Measurements from ENCODE around the gene ARID1B. TPM values are rescaled to one million over a fixed set of nuclear protein-coding genes. Genes with fewer than 3 reads are reported as not detected.

The ARID1B gene
- polyA plus RNA-seq, 4 donors = 7.3 to 43.5 (median 17.0) TPM

DNA sequence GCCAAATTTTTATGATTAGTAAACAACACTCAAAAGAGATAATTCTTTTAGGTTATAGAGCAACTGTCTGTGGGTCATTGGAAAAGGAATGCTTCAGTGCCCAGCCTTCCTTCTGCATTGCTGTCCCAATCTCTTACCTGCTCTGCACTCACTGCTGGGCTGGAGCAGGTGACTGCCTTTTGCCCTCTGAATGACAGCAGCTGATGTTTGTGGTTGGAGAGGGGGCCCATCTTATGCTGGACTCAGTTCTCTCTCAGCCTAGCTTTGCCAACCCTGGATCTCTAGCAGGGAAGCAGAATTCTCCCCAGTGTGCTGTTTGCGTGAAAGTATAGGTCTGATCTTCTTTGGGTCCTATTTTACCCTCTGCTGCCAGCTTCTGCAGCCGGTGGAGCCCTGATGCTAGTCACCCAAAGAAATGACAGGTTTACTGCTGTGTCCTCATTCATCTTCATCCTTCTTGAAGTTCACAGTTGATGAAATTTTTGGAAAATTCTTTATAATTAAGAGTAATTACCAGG is 193.5 kb downstream of the ARID1B start:
- peaks cover 2 to 8% (median 4%) of the 10 kb centered on the region in 3 donors for H3K4me1 ChIP-seq (ENCODE audit: control insufficient read depth in 3 of 3, insufficient read depth in 2 of 3, low read depth in 1 of 3, low read length in 2 of 3)
- peak in 1 of 2 donors; percentile 30 for DNase-seq
- H3K27me3 ChIP-seq (ENCODE audit: control insufficient read depth in 3 of 3, insufficient read depth in 3 of 3, low read length in 3 of 3) = no peaks in the 10 kb centered on the region
- peaks cover 0 to 3% (median 0%) of the 10 kb centered on the region in 3 donors for H3K36me3 ChIP-seq (ENCODE audit: control insufficient read depth in 3 of 3, insufficient read depth in 2 of 3, low read depth in 1 of 3, low read length in 3 of 3)
- WGBS, 3 donors = 87 to 94% (median 91%) methylated on average over 2 of the region's 2 CpGs
- no peaks in the 10 kb centered on the region for H3K9me3 ChIP-seq (ENCODE audit: control insufficient read depth in 2 of 2, insufficient read depth in 1 of 2, low read depth in 1 of 2, low read length in 1 of 2)
- no peak for FAIRE-seq
- H3K4me3 ChIP-seq (ENCODE audit: low read depth in 1 of 3, low read length in 3 of 3) = no peak overlapping the region
- H3K27ac ChIP-seq (ENCODE audit: low read depth in 1 of 3, low read length in 2 of 3) = no peak overlapping the region

DNA sequence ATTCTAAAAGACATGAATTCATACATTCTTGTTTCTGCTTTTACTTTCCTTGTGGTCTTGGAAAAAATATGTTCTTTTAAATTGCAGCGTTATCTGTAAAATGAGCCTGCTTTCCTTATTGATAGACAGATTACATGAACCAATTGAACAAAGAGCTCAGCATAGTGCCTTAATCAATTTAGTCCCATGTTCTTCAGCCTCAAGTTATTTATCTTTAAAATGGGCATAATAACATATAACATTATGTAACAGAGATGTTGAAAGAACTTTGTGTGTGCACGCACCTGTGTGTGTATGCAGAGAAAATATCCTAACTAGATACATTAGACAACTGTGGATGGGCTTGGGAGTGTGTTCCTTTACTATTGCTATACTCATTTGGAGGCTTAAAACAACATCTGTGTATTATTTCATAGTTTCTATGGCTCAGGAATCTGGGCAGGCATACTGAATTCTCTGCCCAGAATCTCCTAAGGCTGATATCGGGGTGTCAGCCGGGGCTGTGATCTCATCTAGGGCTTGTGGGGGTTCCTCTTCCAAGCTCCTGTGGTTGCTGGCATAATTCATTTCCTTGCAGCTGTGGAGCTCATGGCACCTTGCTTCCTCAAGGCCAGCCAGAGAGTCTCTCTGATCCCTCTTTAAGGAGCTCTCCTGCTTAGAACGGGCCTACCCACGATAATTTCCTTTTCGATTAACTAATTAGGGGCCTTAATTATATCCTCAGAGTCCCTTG is 194.1 kb downstream of the ARID1B start:
- DNase-seq = no peak
- Histone ChIP-seq H3K4me3 (ENCODE audit: low read depth in 1 of 3, low read length in 3 of 3) (no peak overlapping the region), H3K36me3 (ENCODE audit: control insufficient read depth in 3 of 3, insufficient read depth in 2 of 3, low read depth in 1 of 3, low read length in 3 of 3) (peaks cover 0 to 3% (median 0%) of the 10 kb centered on the region in 3 donors), H3K27ac (ENCODE audit: low read depth in 1 of 3, low read length in 2 of 3) (no peak overlapping the region), H3K9me3 (ENCODE audit: control insufficient read depth in 2 of 2, insufficient read depth in 1 of 2, low read depth in 1 of 2, low read length in 1 of 2) (no peaks in the 10 kb centered on the region), H3K4me1 (ENCODE audit: control insufficient read depth in 3 of 3, insufficient read depth in 2 of 3, low read depth in 1 of 3, low read length in 2 of 3) (peaks cover 2 to 9% (median 4%) of the 10 kb centered on the region in 3 donors), H3K27me3 (ENCODE audit: control insufficient read depth in 3 of 3, insufficient read depth in 3 of 3, low read length in 3 of 3) (no peaks in the 10 kb centered on the region)
- WGBS, 3 donors = 74 to 85% (median 81%) methylated on average over 7 of the region's 7 CpGs
- FAIRE-seq = no peak

DNA sequence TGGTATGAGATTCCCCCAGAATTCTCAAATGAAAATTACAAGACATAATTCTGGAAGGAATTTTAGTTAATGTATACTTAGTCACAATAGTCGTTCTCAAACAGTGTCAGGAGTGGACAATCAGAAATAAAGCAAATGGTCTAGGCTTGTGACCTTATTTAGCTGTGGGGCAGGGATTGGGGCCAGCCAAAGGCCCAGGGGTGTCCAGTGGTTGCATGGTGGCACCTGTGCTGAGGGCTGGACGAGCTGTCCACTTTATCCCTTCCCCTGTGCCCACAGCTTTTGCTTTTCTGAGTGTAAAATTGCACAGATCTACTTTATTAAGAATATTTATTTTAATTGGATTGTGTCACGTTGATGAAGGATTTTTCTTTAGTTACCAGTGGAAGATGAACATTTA is 195.0 kb downstream of the ARID1B start:
- peaks cover 0 to 3% (median 0%) of the 10 kb centered on the region in 3 donors for H3K36me3 ChIP-seq (ENCODE audit: control insufficient read depth in 3 of 3, insufficient read depth in 2 of 3, low read depth in 1 of 3, low read length in 3 of 3)
- peaks cover 2 to 9% (median 4%) of the 10 kb centered on the region in 3 donors for H3K4me1 ChIP-seq (ENCODE audit: control insufficient read depth in 3 of 3, insufficient read depth in 2 of 3, low read depth in 1 of 3, low read length in 2 of 3)
- H3K27ac ChIP-seq (ENCODE audit: low read depth in 1 of 3, low read length in 2 of 3) = no peak overlapping the region
- 70 to 86% (median 73%) methylated on average over 3 of the region's 3 CpGs for WGBS, 3 donors
- DNase-seq = no peak
- no peak for FAIRE-seq
- no peak overlapping the region for H3K4me3 ChIP-seq (ENCODE audit: low read depth in 1 of 3, low read length in 3 of 3)
- no peaks in the 10 kb centered on the region for H3K27me3 ChIP-seq (ENCODE audit: control insufficient read depth in 3 of 3, insufficient read depth in 3 of 3, low read length in 3 of 3)
- H3K9me3 ChIP-seq (ENCODE audit: control insufficient read depth in 2 of 2, insufficient read depth in 1 of 2, low read depth in 1 of 2, low read length in 1 of 2) = no peaks in the 10 kb centered on the region

DNA sequence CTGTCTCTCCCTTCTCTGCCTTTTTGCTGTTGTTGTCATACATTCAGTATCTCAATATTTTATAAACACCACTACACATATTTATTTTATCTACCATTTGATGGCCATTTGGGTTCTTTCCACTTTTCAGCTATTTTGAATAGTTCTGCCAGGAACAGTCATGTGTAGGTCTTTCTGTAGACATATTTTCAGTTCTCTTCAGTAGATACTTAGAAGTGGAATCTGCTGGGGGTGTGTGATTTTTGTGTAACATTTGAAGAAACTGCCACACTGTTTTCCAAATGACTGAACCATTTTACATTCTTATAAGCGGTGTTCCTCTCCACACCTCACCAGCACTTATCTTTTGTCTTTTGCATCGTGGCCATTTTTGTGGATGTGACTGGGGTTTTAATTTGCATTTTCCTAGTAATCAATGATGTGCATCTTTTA is 197.7 kb downstream of the ARID1B start:
- H3K27me3 ChIP-seq (ENCODE audit: control insufficient read depth in 3 of 3, insufficient read depth in 3 of 3, low read length in 3 of 3) = no peaks in the 10 kb centered on the region
- no peak for FAIRE-seq
- peaks cover 0 to 13% (median 4%) of the 10 kb centered on the region in 3 donors for H3K4me1 ChIP-seq (ENCODE audit: control insufficient read depth in 3 of 3, insufficient read depth in 2 of 3, low read depth in 1 of 3, low read length in 2 of 3)
- WGBS, 3 donors = 84 to 92% (median 87%) methylated on average over 2 of the region's 2 CpGs
- DNase-seq = no peak
- peaks cover 0 to 3% (median 0%) of the 10 kb centered on the region in 3 donors for H3K36me3 ChIP-seq (ENCODE audit: control insufficient read depth in 3 of 3, insufficient read depth in 2 of 3, low read depth in 1 of 3, low read length in 3 of 3)
- no peak overlapping the region for H3K27ac ChIP-seq (ENCODE audit: low read depth in 1 of 3, low read length in 2 of 3)
- H3K4me3 ChIP-seq (ENCODE audit: low read depth in 1 of 3, low read length in 3 of 3) = no peak overlapping the region
- H3K9me3 ChIP-seq (ENCODE audit: control insufficient read depth in 2 of 2, insufficient read depth in 1 of 2, low read depth in 1 of 2, low read length in 1 of 2) = no peaks in the 10 kb centered on the region

DNA sequence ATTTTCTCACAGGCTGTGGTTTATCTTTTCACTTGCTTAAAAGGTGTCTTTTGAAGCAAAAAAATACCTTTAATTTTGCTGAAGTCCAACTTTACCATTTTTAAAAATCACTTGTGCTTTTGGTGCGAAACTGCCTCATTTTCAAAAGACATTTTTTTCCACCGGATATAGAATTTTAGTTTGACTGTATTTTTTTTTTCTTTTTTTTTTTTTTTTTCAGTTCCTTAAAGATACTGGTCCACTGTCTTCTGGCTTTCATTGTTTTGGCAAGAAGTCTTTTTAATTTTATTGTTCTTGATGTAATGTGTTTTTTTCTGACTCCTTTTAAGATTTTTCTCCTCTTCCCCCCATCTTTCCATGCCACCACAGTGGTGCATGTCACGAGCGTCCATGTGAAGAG is 198.2 kb downstream of the ARID1B start:
- Histone ChIP-seq H3K27ac (ENCODE audit: low read depth in 1 of 3, low read length in 2 of 3) (no peak overlapping the region), H3K36me3 (ENCODE audit: control insufficient read depth in 3 of 3, insufficient read depth in 2 of 3, low read depth in 1 of 3, low read length in 3 of 3) (peaks cover 0 to 3% (median 0%) of the 10 kb centered on the region in 3 donors), H3K4me3 (ENCODE audit: low read depth in 1 of 3, low read length in 3 of 3) (no peak overlapping the region), H3K4me1 (ENCODE audit: control insufficient read depth in 3 of 3, insufficient read depth in 2 of 3, low read depth in 1 of 3, low read length in 2 of 3) (peaks cover 0 to 13% (median 4%) of the 10 kb centered on the region in 3 donors), H3K27me3 (ENCODE audit: control insufficient read depth in 3 of 3, insufficient read depth in 3 of 3, low read length in 3 of 3) (no peaks in the 10 kb centered on the region), H3K9me3 (ENCODE audit: control insufficient read depth in 2 of 2, insufficient read depth in 1 of 2, low read depth in 1 of 2, low read length in 1 of 2) (no peaks in the 10 kb centered on the region)
- WGBS, 3 donors = 89 to 95% (median 92%) methylated on average over 4 of the region's 4 CpGs
- no peak for FAIRE-seq
- no peak for DNase-seq

DNA sequence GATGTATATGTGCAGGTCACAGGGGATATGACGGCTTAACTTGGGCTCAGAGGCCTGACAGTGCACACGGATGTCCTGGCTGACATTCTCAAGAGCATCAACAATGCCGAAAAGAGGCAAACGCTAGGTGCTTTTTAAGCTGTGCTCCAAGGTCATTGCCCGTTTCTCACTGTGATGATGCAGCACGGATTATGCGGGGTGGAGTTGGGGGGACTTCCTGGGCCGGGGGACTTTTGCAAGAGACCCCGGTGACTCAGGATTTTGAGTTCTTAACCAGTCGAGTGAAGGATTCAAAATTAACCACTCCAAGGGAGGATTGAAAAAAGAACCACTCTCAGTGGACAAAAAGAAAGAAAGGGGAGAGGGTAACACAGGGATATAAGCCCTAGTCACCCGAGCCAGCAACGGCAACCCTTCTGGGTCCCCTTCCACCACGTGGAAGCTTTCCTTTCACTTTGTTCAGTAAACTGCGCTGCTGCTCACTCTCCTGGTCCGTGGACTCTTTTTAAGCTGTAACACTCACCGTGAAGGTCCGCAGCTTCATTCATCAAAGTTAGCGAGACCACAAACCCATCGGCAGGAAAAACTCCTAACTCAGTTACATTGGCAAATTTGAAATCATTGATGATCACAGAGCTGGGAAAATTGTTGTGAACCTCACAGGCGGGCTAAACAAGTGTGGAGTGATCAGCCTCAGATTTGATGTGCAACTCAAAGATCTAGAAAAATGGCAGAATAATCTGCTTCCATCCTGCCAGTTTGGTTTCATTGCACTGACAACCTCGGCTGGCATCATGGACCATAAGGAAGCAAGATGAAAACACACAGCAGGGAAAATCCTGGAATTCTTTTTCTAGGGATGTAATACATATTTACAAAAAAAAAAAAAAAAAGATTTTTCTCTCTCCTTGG is 199.3 kb downstream of the ARID1B start:
- FAIRE-seq = no peak
- Histone ChIP-seq H3K9me3 (ENCODE audit: control insufficient read depth in 2 of 2, insufficient read depth in 1 of 2, low read depth in 1 of 2, low read length in 1 of 2) (no peaks in the 10 kb centered on the region), H3K27ac (ENCODE audit: low read depth in 1 of 3, low read length in 2 of 3) (no peak overlapping the region), H3K36me3 (ENCODE audit: control insufficient read depth in 3 of 3, insufficient read depth in 2 of 3, low read depth in 1 of 3, low read length in 3 of 3) (no peaks in the 10 kb centered on the region), H3K27me3 (ENCODE audit: control insufficient read depth in 3 of 3, insufficient read depth in 3 of 3, low read length in 3 of 3) (no peaks in the 10 kb centered on the region), H3K4me1 (ENCODE audit: control insufficient read depth in 3 of 3, insufficient read depth in 2 of 3, low read depth in 1 of 3, low read length in 2 of 3) (peaks cover 0 to 10% (median 0%) of the 10 kb centered on the region in 3 donors), H3K4me3 (ENCODE audit: low read depth in 1 of 3, low read length in 3 of 3) (peak overlapping the region in 1 of 3 donors; percentile 14)
- DNase-seq = no peak
- WGBS, 3 donors = 70 to 79% (median 75%) methylated on average over 21 of the region's 21 CpGs

DNA sequence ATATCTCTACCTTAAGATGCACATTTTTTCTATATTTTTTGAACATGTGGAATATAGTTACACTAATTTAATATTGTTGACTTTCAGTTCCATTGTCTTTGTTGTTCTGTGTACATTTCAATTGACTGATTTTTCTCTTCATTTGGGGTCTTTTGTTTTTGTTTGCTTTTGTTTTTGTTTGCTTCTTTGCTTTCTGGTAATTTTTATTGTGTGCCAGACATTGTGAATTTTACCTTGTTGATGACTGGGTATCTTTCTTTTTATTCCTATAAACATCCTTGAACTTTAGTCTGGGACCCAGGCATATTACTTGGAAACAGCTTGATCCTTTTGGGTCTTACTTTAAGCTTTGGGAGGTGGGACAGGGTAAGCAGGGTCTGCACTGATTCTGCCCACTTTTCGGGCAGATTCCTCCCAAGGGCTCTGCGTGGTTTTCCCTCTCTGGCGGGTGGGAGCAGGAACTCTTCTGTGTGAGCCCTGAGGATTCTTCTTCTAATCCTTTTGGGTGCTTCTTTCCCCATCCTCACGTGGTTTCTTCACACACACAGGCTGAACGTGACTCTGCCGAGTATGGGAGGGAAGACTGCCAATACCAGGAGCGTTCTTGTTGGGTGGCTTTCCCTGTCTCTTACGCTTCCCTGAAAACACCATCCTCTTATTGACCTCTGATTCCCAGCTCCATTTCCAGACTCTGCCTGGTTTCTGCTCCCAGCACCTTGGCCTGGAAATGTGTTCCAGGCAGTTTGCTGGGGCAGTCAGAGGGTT is 200.5 kb downstream of the ARID1B start:
- FAIRE-seq (no peak), DNase-seq (no peak)
- no peaks in the 10 kb centered on the region for H3K36me3 ChIP-seq (ENCODE audit: control insufficient read depth in 3 of 3, insufficient read depth in 2 of 3, low read depth in 1 of 3, low read length in 3 of 3)
- WGBS, 3 donors = 75 to 83% (median 76%) methylated on average over 8 of the region's 8 CpGs
- H3K4me1 ChIP-seq (ENCODE audit: control insufficient read depth in 3 of 3, insufficient read depth in 2 of 3, low read depth in 1 of 3, low read length in 2 of 3) = peaks cover 0 to 9% (median 0%) of the 10 kb centered on the region in 3 donors
- no peak overlapping the region for H3K27ac ChIP-seq (ENCODE audit: low read depth in 1 of 3, low read length in 2 of 3)
- no peak overlapping the region for H3K4me3 ChIP-seq (ENCODE audit: low read depth in 1 of 3, low read length in 3 of 3)
- H3K9me3 ChIP-seq (ENCODE audit: control insufficient read depth in 2 of 2, insufficient read depth in 1 of 2, low read depth in 1 of 2, low read length in 1 of 2) = no peaks in the 10 kb centered on the region
- H3K27me3 ChIP-seq (ENCODE audit: control insufficient read depth in 3 of 3, insufficient read depth in 3 of 3, low read length in 3 of 3) = no peaks in the 10 kb centered on the region

DNA sequence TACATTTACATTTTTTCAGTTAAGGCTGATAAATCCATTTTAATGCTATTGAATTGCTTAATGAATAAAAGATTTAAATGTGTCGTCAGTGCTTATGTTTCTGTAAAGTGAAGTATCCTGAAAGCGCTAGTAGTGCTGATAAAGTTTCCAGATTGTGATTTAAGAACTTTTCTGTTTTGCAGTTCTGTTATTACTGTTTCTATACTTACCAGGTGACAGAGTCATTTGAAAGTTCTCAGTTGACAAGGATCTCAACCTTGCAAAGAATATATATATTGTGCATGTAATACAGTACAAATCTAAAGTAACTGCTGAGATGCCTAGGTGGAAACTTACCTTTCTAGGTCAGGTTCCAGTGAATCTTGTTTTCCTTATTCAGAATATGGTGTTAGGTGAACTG is 201.8 kb downstream of the ARID1B start:
- Histone ChIP-seq H3K36me3 (ENCODE audit: control insufficient read depth in 3 of 3, insufficient read depth in 2 of 3, low read depth in 1 of 3, low read length in 3 of 3) (no peaks in the 10 kb centered on the region), H3K27ac (ENCODE audit: low read depth in 1 of 3, low read length in 2 of 3) (no peak overlapping the region), H3K4me1 (ENCODE audit: control insufficient read depth in 3 of 3, insufficient read depth in 2 of 3, low read depth in 1 of 3, low read length in 2 of 3) (peaks cover 0 to 13% (median 0%) of the 10 kb centered on the region in 3 donors), H3K9me3 (ENCODE audit: control insufficient read depth in 2 of 2, insufficient read depth in 1 of 2, low read depth in 1 of 2, low read length in 1 of 2) (no peaks in the 10 kb centered on the region), H3K4me3 (ENCODE audit: low read depth in 1 of 3, low read length in 3 of 3) (no peak overlapping the region), H3K27me3 (ENCODE audit: control insufficient read depth in 3 of 3, insufficient read depth in 3 of 3, low read length in 3 of 3) (no peaks in the 10 kb centered on the region)
- DNase-seq = no peak
- 83 to 91% (median 84%) methylated on average over 2 of the region's 2 CpGs for WGBS, 3 donors
- no peak for FAIRE-seq

All from small intestine (tissue), 7 donors.